HUES6 (cell line): ENCODE measurements around the gene NPFFR1.
"Not testable (repeated sequence)": the region's sequence is repeated elsewhere in the genome, so short reads cannot be mapped to it uniquely, and the experiment has no call there.

Experiments
- H3K27ac ChIP-seq: 2 replicates; pipeline ENCODE4 v1.7.0; 2013; ENCODE audit warnings: low read depth, mild to moderate bottlenecking, low read length, inconsistent platforms
- H3K27me3 ChIP-seq: 2 replicates; pipeline ENCODE4 v1.6.1; 2013; ENCODE audit warnings: low read length; ENCODE audit not compliant: control insufficient read depth, insufficient read depth
- H3K36me3 ChIP-seq: 2 replicates; pipeline ENCODE4 v1.6.1; 2013; ENCODE audit warnings: low read length; ENCODE audit not compliant: control insufficient read depth, insufficient read depth
- H3K4me1 ChIP-seq: 2 replicates; pipeline ENCODE4 v1.6.1; 2013; ENCODE audit warnings: low read length; ENCODE audit not compliant: control insufficient read depth, insufficient read depth
- H3K4me3 ChIP-seq: 2 replicates; pipeline ENCODE4 v1.5.1; 2013; ENCODE audit warnings: low read depth, low read length
- H3K9ac ChIP-seq: one replicate; pipeline ENCODE4 v1.6.1; 2013; ENCODE audit warnings: mild to moderate bottlenecking, low read length
- H3K9me3 ChIP-seq: 2 replicates; pipeline ENCODE4 v1.6.1; 2013; ENCODE audit warnings: low read depth, low read length; ENCODE audit not compliant: control insufficient read depth, insufficient read depth

NPFFR1 gene

GRCh38 chr10:70270952-70271351 lies 12.9 kb downstream of the NPFFR1 start:
- Histone ChIP-seq H3K9ac (no peak overlapping the region), H3K4me3 (no peak overlapping the region)

GRCh38 chr10:70269741-70270140 lies 14.1 kb downstream of the NPFFR1 start:
- Histone ChIP-seq H3K4me3 (no peak overlapping the region), H3K4me1 (no peaks in the 10 kb centered on the region), H3K27ac (no peak overlapping the region), H3K9ac (no peak overlapping the region), H3K27me3 (no peaks in the 10 kb centered on the region; the same call in 1 of the 2 replicates), H3K36me3 (no peaks in the 10 kb centered on the region), H3K9me3 (no peaks in the 10 kb centered on the region)

More at GRCh38 chr10:70270952-70271351, 12.9 kb downstream of the NPFFR1 start:
- H3K27ac ChIP-seq, result no peak overlapping the region
- H3K9me3 ChIP-seq, result 0 out of 2 replicates have a peak, but pooled peaks cover 3% of the 10 kb centered on the region
- no peaks in the 10 kb centered on the region for H3K4me1 ChIP-seq
- no peaks in the 10 kb centered on the region for H3K36me3 ChIP-seq
- no peaks in the 10 kb centered on the region; the same call in 1 of the 2 replicates for H3K27me3 ChIP-seq

GRCh38 chr10:70268376-70268775 lies 15.4 kb downstream of the NPFFR1 start:
- Histone ChIP-seq H3K9ac (no peak overlapping the region), H3K4me1 (no peaks in the 10 kb centered on the region), H3K9me3 (no peaks in the 10 kb centered on the region), H3K27me3 (no peaks in the 10 kb centered on the region; the same call in 1 of the 2 replicates), H3K27ac (no peak overlapping the region), H3K36me3 (no peaks in the 10 kb centered on the region), H3K4me3 (no peak overlapping the region)

GRCh38 chr10:70267161-70267933 lies 16.5 kb downstream of the NPFFR1 start:
- Histone ChIP-seq H3K36me3 (no peaks in the 10 kb centered on the region), H3K4me1 (no peaks in the 10 kb centered on the region), H3K4me3 (no peak overlapping the region), H3K27me3 (no peaks in the 10 kb centered on the region; the same call in 1 of the 2 replicates), H3K9me3 (0 out of 2 replicates have a peak, but pooled peaks cover 2% of the 10 kb centered on the region), H3K27ac (no peak overlapping the region), H3K9ac (no peak overlapping the region)

- no peaks in the 10 kb centered on the region for H3K4me1 ChIP-seq
- no peak overlapping the region for H3K27ac ChIP-seq
- H3K27me3 ChIP-seq, result no peaks in the 10 kb centered on the region; the same call in 1 of the 2 replicates
These were observed 17.1 kb downstream of the NPFFR1 start for GRCh38 chr10:70266701-70267100.

GRCh38 chr10:70266056-70266455 lies 17.7 kb downstream of the NPFFR1 start:
- H3K4me3 ChIP-seq, result no peak overlapping the region
- no peaks in the 10 kb centered on the region for H3K36me3 ChIP-seq
- H3K27ac ChIP-seq, result no peak overlapping the region
- H3K27me3 ChIP-seq, result no peaks in the 10 kb centered on the region; the same call in 1 of the 2 replicates
- H3K9me3 ChIP-seq, result 0 out of 2 replicates have a peak, but pooled peaks cover 4% of the 10 kb centered on the region
- no peaks in the 10 kb centered on the region for H3K4me1 ChIP-seq
- no peak overlapping the region for H3K9ac ChIP-seq

More at GRCh38 chr10:70266701-70267100, 17.1 kb downstream of the NPFFR1 start:
- H3K9ac ChIP-seq, result no peak overlapping the region
- no peaks in the 10 kb centered on the region for H3K36me3 ChIP-seq
- no peak overlapping the region for H3K4me3 ChIP-seq
- H3K9me3 ChIP-seq, result 0 out of 2 replicates have a peak, but pooled peaks cover 2% of the 10 kb centered on the region

- H3K4me3 ChIP-seq, result no peak overlapping the region
- H3K9ac ChIP-seq, result no peak overlapping the region
- H3K36me3 ChIP-seq, result no peaks in the 10 kb centered on the region
- H3K27me3 ChIP-seq, result no peaks in the 10 kb centered on the region; the same call in 1 of the 2 replicates
- H3K27ac ChIP-seq, result no peak overlapping the region
- H3K9me3 ChIP-seq, result 0 out of 2 replicates have a peak, but pooled peaks cover 5% of the 10 kb centered on the region
- no peaks in the 10 kb centered on the region for H3K4me1 ChIP-seq
These were observed 18.6 kb downstream of the NPFFR1 start for GRCh38 chr10:70265032-70265689.

GRCh38 chr10:70260734-70261133 lies 23.1 kb downstream of the NPFFR1 start:
- Histone ChIP-seq H3K36me3 (no peaks in the 10 kb centered on the region), H3K9ac (no peak overlapping the region), H3K9me3 (0 out of 2 replicates have a peak, but pooled peaks cover 5% of the 10 kb centered on the region), H3K4me3 (no peak overlapping the region), H3K4me1 (no peaks in the 10 kb centered on the region), H3K27me3 (no peaks in the 10 kb centered on the region), H3K27ac (no peak overlapping the region)

- Histone ChIP-seq H3K36me3 (no peaks in the 10 kb centered on the region), H3K27ac (no peak overlapping the region), H3K9me3 (0 out of 2 replicates have a peak, but pooled peaks cover 5% of the 10 kb centered on the region), H3K4me1 (no peaks in the 10 kb centered on the region), H3K9ac (no peak overlapping the region), H3K4me3 (no peak overlapping the region), H3K27me3 (no peaks in the 10 kb centered on the region)
These were observed 23.5 kb downstream of the NPFFR1 start for GRCh38 chr10:70260259-70260658.

- Histone ChIP-seq H3K27ac (no peak overlapping the region), H3K36me3 (no peaks in the 10 kb centered on the region), H3K9me3 (0 out of 2 replicates have a peak, but pooled peaks cover 5% of the 10 kb centered on the region), H3K27me3 (no peaks in the 10 kb centered on the region), H3K4me3 (no peak overlapping the region), H3K9ac (no peak overlapping the region), H3K4me1 (no peaks in the 10 kb centered on the region)
These were observed 25.6 kb downstream of the NPFFR1 start for GRCh38 chr10:70258216-70258615.

GRCh38 chr10:70257816-70258215 lies 26.0 kb downstream of the NPFFR1 start:
- H3K4me3 ChIP-seq, H3K36me3 ChIP-seq, H3K9ac ChIP-seq, H3K27ac ChIP-seq, H3K9me3 ChIP-seq, H3K4me1 ChIP-seq, H3K27me3 ChIP-seq: not testable (repeated sequence)
